Cardiac fibroblast (primary cell): ENCODE measurements around the gene MCRIP2.
A peak's percentile ranks its signal among the peaks of the same experiment; 100 is the strongest.

ENCODE experiments used
- DNase-seq, 2 donors: peaks; one replicate each; pipeline versions ENCODE4 v3.0.0 to v3.0.0-alpha.2; 2010; ENCODE audit warnings: low read depth in 2 of 2
- H3K4me3 ChIP-seq, 2 donors: replicated peaks in 1 of 2; 1 replicate in 1 of 2; 2 replicates in 1 of 2; pipeline ENCODE4 v1.5.1; 2011; ENCODE audit warnings: low read depth in 2 of 2, low read length in 2 of 2, mild to moderate bottlenecking in 2 of 2, moderate library complexity in 1 of 2
- TF ChIP-seq, protein P1 (sequence below): IDR thresholded peaks from one replicate; pipeline ENCODE4 v1.5.1; 2011; ENCODE audit warnings: low read depth, mild to moderate bottlenecking, low read length, inconsistent platforms

MCRIP2 gene

DNA sequence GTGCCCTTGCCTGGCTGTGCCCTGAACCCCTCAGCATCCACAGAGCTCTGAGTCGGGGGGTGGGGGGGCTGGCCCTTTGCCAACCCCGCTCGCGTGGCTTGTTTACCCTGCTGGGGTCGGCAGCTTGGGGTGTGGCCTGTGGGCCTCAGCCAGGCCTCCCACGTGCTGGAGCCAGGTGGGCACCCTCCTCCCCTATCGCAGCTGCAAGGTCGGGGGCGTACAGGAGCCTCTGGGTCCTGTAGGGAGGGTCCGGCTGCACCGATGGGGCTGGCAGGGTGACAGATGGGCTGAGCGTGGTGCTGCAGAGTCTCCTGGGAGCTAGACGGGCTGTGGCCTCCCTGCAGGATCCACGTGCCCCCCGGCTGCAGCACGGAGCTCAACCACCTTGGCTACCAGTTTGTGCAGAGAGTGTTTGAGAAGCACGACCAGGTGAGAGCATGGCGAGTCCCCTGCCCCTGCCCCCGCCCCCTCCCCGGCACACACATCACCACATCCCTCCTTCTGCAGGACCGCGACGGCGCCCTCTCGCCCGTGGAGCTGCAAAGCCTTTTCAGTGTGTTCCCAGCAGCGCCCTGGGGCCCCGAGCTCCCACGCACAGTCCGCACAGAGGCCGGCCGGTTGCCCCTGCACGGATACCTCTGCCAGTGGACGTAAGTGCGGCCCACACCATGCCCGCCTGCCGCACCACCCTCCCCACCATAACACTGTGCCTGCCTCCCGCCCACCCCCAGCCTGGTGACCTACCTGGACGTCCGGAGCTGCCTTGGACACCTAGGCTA lies 29.9 kb downstream of the MCRIP2 start:
- TF ChIP-seq, protein P1, sequence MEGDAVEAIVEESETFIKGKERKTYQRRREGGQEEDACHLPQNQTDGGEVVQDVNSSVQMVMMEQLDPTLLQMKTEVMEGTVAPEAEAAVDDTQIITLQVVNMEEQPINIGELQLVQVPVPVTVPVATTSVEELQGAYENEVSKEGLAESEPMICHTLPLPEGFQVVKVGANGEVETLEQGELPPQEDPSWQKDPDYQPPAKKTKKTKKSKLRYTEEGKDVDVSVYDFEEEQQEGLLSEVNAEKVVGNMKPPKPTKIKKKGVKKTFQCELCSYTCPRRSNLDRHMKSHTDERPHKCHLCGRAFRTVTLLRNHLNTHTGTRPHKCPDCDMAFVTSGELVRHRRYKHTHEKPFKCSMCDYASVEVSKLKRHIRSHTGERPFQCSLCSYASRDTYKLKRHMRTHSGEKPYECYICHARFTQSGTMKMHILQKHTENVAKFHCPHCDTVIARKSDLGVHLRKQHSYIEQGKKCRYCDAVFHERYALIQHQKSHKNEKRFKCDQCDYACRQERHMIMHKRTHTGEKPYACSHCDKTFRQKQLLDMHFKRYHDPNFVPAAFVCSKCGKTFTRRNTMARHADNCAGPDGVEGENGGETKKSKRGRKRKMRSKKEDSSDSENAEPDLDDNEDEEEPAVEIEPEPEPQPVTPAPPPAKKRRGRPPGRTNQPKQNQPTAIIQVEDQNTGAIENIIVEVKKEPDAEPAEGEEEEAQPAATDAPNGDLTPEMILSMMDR, result no peak
- no peak for DNase-seq
- H3K4me3 ChIP-seq, result no peak overlapping the region

GRCh38 chr16:672371-672770 lies 30.7 kb downstream of the MCRIP2 start:
- TF ChIP-seq, protein P1, result no peak
- DNase-seq, result no peak
- H3K4me3 ChIP-seq, result no peak overlapping the region

DNA sequence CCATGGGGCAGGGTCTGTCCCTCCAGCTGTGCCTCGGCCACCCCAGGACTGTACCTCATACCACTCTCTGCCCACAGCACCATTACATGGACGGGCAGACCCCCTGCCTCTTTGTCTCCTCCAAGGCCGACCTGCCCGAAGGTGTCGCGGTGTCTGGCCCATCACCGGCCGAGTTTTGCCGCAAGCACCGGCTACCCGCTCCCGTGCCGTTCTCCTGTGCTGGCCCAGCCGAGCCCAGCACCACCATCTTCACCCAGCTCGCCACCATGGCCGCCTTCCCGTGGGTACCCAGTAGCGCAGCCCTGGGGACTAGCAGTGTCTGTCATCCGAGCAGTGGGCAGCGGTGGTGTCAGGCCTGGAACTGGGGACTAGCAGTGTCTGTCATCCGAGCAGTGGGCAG lies 31.2 kb downstream of the MCRIP2 start:
- no peak overlapping the region for H3K4me3 ChIP-seq
- TF ChIP-seq, protein P1, result no peak
- no peak for DNase-seq

- TF ChIP-seq, protein P1, result no peak
- no peak overlapping the region for H3K4me3 ChIP-seq
- DNase-seq, result no peak
These were observed 31.9 kb downstream of the MCRIP2 start for GRCh38 chr16:673399-673991.

DNA sequence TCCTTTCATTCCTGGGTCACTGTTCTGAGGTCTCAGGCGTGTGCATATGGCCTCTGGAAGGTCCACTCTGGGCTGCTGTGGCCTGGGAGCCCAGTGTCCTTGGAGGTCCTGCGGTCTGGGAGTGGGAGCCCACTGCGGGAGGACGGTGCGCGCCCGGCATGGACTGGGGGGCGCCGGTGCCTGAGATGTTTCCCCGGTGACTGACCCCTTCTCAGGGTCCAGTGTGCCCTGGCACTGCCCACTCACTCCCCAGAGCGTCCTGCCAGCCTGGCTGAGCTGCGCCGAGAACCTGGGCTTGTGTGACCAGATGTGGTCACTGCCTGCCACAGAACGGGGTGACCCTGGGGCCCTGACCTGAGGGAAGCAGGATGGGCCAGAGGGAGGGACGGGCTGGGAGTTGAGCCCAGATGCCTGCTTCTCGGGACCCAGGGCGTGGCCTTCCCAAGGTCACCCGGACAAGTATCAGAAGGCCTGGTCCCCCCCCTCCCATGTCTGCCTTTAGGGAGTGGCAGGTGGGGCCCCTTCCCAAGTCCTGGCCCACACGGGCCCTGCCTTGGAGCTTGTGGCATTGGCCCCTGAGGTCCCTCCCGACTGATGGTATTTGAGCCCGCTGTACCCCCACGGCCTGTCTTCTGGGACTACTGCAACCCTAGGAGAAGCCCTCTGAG lies 32.7 kb downstream of the MCRIP2 start:
- no peak for DNase-seq
- TF ChIP-seq, protein P1, result no peak
- H3K4me3 ChIP-seq, result no peak overlapping the region

- DNase-seq, result peak; percentile 33 to 34
- H3K4me3 ChIP-seq, result peak within 1 kb of the TSS; percentile 34 to 35
These were observed 33.6 kb downstream of the MCRIP2 start, which contains the start of gene RHBDL1 for GRCh38 chr16:674968-675883. TSS of gene RHBDL1 (plus strand) at chr16:675671. CDS start at chr16:675791, 120 bp downstream.

More at GRCh38 chr16:674968-675883, 33.6 kb downstream of the MCRIP2 start, which contains the start of gene RHBDL1:
- TF ChIP-seq, protein P1, result no peak
